ENCODE results near the gene ADAP1. TPM values are rescaled to one million over a fixed set of nuclear protein-coding genes. Genes with fewer than 3 reads are reported as not detected.

ADAP1 gene
- total RNA-seq, 1 experiment from 2014 or later = 31.2 TPM

- ChIA-PET POLR2A (ENCODE audit: unreplicated experiment) (no interaction called here), CTCF (no interaction called here)
- no peaks in the 10 kb centered on the region for H3K9me2 ChIP-seq (replicated peaks; ENCODE audit: low read length)
- H3K4me1 ChIP-seq (ENCODE audit: insufficient read depth, low read length) = no peaks in the 10 kb centered on the region
- no TSS peak for BruUV-seq (replicated peaks)
- ATAC-seq = no peak
- no peak overlapping the region for H3K4me3 ChIP-seq (ENCODE audit: low read length)
- H3F3A ChIP-seq (ENCODE audit: low read length, unreplicated experiment) = no peaks in the 10 kb centered on the region
- H3K9ac ChIP-seq (ENCODE audit: low read length) = no peak overlapping the region
- no peaks in the 10 kb centered on the region for H3K9me3 ChIP-seq (ENCODE audit: low read length)
- intact Hi-C loops (cut with micrococcal nuclease) = no loop called here
- H4K20me1 ChIP-seq (ENCODE audit: low read length) = no peaks in the 10 kb centered on the region
- H3K27ac ChIP-seq (ENCODE audit: low read length) = no peak overlapping the region
- no peaks in the 10 kb centered on the region for H3K79me2 ChIP-seq (ENCODE audit: low read length)
- no peaks in the 10 kb centered on the region for H3K27me3 ChIP-seq (ENCODE audit: low read length)
- DNase-seq = no peak
- no peak overlapping the region for H2AFZ ChIP-seq (ENCODE audit: low read length)
- TF ChIP-seq EZH2phosphoT487 (IDR thresholded peaks at IDR 0.05; ENCODE audit: borderline replicate concordance, low read length) (no peak), EZH2 (IDR thresholded peaks at IDR 0.05; ENCODE audit: low read length, unreplicated experiment) (no peak), CTCF (conservative IDR thresholded peaks at IDR 0.05; ENCODE audit: low read depth, low read length) (no peak)
- H3K36me3 ChIP-seq (ENCODE audit: low read depth, low read length) = peaks cover 23% of the 10 kb centered on the region
- H3K4me2 ChIP-seq (ENCODE audit: low read length) = no peak overlapping the region
Measured at GRCh38 chr7:867001-867405, 87.5 kb downstream of the ADAP1 start.

GRCh38 chr7:865921-866320 is 88.6 kb downstream of the ADAP1 start:
- no TSS peak for BruUV-seq (replicated peaks)
- Histone ChIP-seq H3F3A (ENCODE audit: low read length, unreplicated experiment) (no peaks in the 10 kb centered on the region), H3K9me2 (replicated peaks; ENCODE audit: low read length) (no peaks in the 10 kb centered on the region), H3K36me3 (ENCODE audit: low read depth, low read length) (peaks cover 34% of the 10 kb centered on the region), H3K27ac (ENCODE audit: low read length) (no peak overlapping the region), H2AFZ (ENCODE audit: low read length) (no peak overlapping the region), H3K27me3 (ENCODE audit: low read length) (no peaks in the 10 kb centered on the region), H3K9ac (ENCODE audit: low read length) (no peak overlapping the region), H4K20me1 (ENCODE audit: low read length) (no peaks in the 10 kb centered on the region), H3K9me3 (ENCODE audit: low read length) (no peaks in the 10 kb centered on the region), H3K4me3 (ENCODE audit: low read length) (no peak overlapping the region), H3K4me2 (ENCODE audit: low read length) (no peak overlapping the region), H3K4me1 (ENCODE audit: insufficient read depth, low read length) (no peaks in the 10 kb centered on the region), H3K79me2 (ENCODE audit: low read length) (no peaks in the 10 kb centered on the region)
- no peak for TF ChIP-seq CTCF (conservative IDR thresholded peaks at IDR 0.05; ENCODE audit: low read depth, low read length)
- ChIA-PET POLR2A (ENCODE audit: unreplicated experiment) (no interaction called here), CTCF (no interaction called here)
- intact Hi-C loops (cut with micrococcal nuclease) = no loop called here
- DNase-seq (no peak), ATAC-seq (no peak)

GRCh38 chr7:863106-863505 is 91.4 kb downstream of the ADAP1 start:
- intact Hi-C loops (cut with micrococcal nuclease) = no loop called here
- ChIA-PET CTCF (no interaction called here), POLR2A (ENCODE audit: unreplicated experiment) (interaction anchor here (0.7 kb wide), 1 partner anchor 13 kb away, joined by 4 read pairs; the partner anchor contains the start of gene GET4)

More at GRCh38 chr7:863106-863505, 91.4 kb downstream of the ADAP1 start:
- Histone ChIP-seq H3K9me2 (replicated peaks; ENCODE audit: low read length) (no peaks in the 10 kb centered on the region), H3K36me3 (ENCODE audit: low read depth, low read length) (peaks cover 50% of the 10 kb centered on the region), H3K27me3 (ENCODE audit: low read length) (no peaks in the 10 kb centered on the region), H2AFZ (ENCODE audit: low read length) (no peak overlapping the region), H3K79me2 (ENCODE audit: low read length) (no peaks in the 10 kb centered on the region), H3K4me2 (ENCODE audit: low read length) (no peak overlapping the region), H3K4me3 (ENCODE audit: low read length) (no peak overlapping the region), H3K4me1 (ENCODE audit: insufficient read depth, low read length) (no peaks in the 10 kb centered on the region), H3K27ac (ENCODE audit: low read length) (no peak overlapping the region), H3F3A (ENCODE audit: low read length, unreplicated experiment) (no peaks in the 10 kb centered on the region), H3K9ac (ENCODE audit: low read length) (no peak overlapping the region), H4K20me1 (ENCODE audit: low read length) (no peaks in the 10 kb centered on the region), H3K9me3 (ENCODE audit: low read length) (no peaks in the 10 kb centered on the region)
- TF ChIP-seq EZH2phosphoT487 (IDR thresholded peaks at IDR 0.05; ENCODE audit: borderline replicate concordance, low read length) = no peak
- TF ChIP-seq CTCF (conservative IDR thresholded peaks at IDR 0.05; ENCODE audit: low read depth, low read length) = no peak
- no peak for TF ChIP-seq EZH2 (IDR thresholded peaks at IDR 0.05; ENCODE audit: low read length, unreplicated experiment)
- no TSS peak for BruUV-seq (replicated peaks)
- no peak for DNase-seq
- no peak for ATAC-seq

Data from PC-3 (cell line).